ENCODE data around the gene DNAH9. TPM values are rescaled to one million over a fixed set of nuclear protein-coding genes. Genes with fewer than 3 reads are reported as not detected.

DNAH9 gene
- total and polyA plus RNA-seq, 2 of the 8 experiments (the other 6 are each of a cell fraction or from before 2014, with no cell fraction given) = 0.21 to 0.86 TPM

DNA sequence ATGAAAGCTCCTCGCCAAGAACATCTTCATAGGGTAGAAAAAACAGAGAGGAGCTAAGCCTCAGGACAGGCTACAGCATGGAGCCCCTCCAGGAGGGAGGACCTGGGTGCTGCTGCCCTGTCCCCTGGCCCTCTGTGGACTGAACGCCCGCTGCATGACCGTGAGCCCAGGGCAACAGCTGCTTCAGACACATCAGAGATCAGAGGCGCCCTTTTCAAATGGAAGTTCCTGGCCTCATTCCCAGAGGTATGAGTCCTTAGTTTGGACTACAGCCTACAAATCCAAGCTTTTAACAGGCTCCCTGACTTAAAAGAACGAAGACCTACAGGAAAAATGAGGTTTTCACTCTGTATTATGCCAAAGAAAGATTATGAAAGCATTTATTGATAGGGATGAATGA lies 350.5 kb downstream of the DNAH9 start:
- no peak for TF ChIP-seq ASH2L (IDR thresholded peaks at IDR 0.05; ENCODE audit: low read length)
- no peak for TF ChIP-seq CREB1 (IDR thresholded peaks at IDR 0.05)
- TF ChIP-seq CBX8 (IDR thresholded peaks at IDR 0.05; ENCODE audit: borderline replicate concordance, low read depth, low read length) = no peak
- TF ChIP-seq KDM1A (IDR thresholded peaks at IDR 0.05; ENCODE audit: borderline replicate concordance, low read length) = no peak
- no peak for TF ChIP-seq BACH1 (IDR thresholded peaks at IDR 0.05; ENCODE audit: low read length)

More for the DNA sequence above, 350.5 kb downstream of the DNAH9 start:
- Histone ChIP-seq H4K5ac (ENCODE audit: insufficient read length, low read depth, low read length) (no peak overlapping the region), H3K4me3 (ENCODE audit: extremely low read depth in 1 of 4, insufficient read depth in 2 of 4, low read depth in 3 of 4, low read length in 4 of 4) (no peak overlapping the region), H3K27me3 (replicated peaks in 1 of 4; ENCODE audit: control insufficient read depth in 3 of 4, extremely low read depth in 1 of 4, insufficient read depth in 3 of 4, low read length in 3 of 4) (no peaks in the 10 kb centered on the region), H3K9me3 (ENCODE audit: insufficient read depth in 2 of 2, low read depth in 1 of 2, low read length in 1 of 2) (peaks cover 7 to 9% of the 10 kb centered on the region in 2 experiments), H4K91ac (replicated peaks; ENCODE audit: insufficient read length, low read length) (no peak overlapping the region), H3K79me1 (ENCODE audit: low read depth, low read length) (no peaks in the 10 kb centered on the region), H2AK5ac (ENCODE audit: low read depth, low read length) (no peak overlapping the region), H3K4me1 (replicated peaks in 1 of 4; ENCODE audit: control insufficient read depth in 3 of 4, insufficient read depth in 4 of 4, low read length in 3 of 4) (no peaks in the 10 kb centered on the region; a peak in 1 of 7 replicates), H3K4me2 (ENCODE audit: insufficient read depth in 1 of 2, low read depth in 2 of 2, low read length in 2 of 2) (no peak overlapping the region), H3K18ac (ENCODE audit: extremely low read depth, low read length) (no peak overlapping the region), H2BK120ac (replicated peaks; ENCODE audit: low read depth, low read length) (no peak overlapping the region), H3K14ac (ENCODE audit: insufficient read length) (no peak overlapping the region), H3K56ac (replicated peaks; ENCODE audit: insufficient read length, low read depth, low read length) (no peak overlapping the region), H3K79me2 (ENCODE audit: control insufficient read depth in 1 of 2, insufficient read depth in 2 of 2, low read length in 2 of 2) (no peaks in the 10 kb centered on the region), H4K8ac (ENCODE audit: extremely low read depth, insufficient read depth, low read length) (no peak overlapping the region), H2BK12ac (ENCODE audit: low read depth, low read length) (no peak overlapping the region), H2AFZ (ENCODE audit: low read length) (no peak overlapping the region), H3K36me3 (ENCODE audit: control insufficient read depth in 2 of 4, insufficient read depth in 4 of 4, low read length in 3 of 4) (no peaks in the 10 kb centered on the region), H2BK20ac (ENCODE audit: low read length) (no peak overlapping the region), H4K20me1 (replicated peaks in 1 of 2; ENCODE audit: control insufficient read depth in 1 of 2, insufficient read depth in 2 of 2, low read length in 2 of 2) (no peaks in the 10 kb centered on the region), H3K23me2 (ENCODE audit: low read depth, low read length) (no peaks in the 10 kb centered on the region), H2BK15ac (ENCODE audit: low read length) (no peak overlapping the region), H3K23ac (ENCODE audit: insufficient read length) (no peak overlapping the region), H3K27ac (ENCODE audit: low read depth, low read length) (no peak overlapping the region), H2BK5ac (ENCODE audit: low read depth, low read length) (no peak overlapping the region), H3K4ac (replicated peaks; ENCODE audit: insufficient read length, low read depth, low read length) (no peak overlapping the region), H3K9ac (replicated peaks in 1 of 4; ENCODE audit: extremely low read depth in 1 of 4, low read depth in 3 of 4, low read length in 3 of 4) (no peak overlapping the region)
- FAIRE-seq (no peak), DNase-seq (ENCODE audit: low read depth in 1 of 2, low spot score in 2 of 2) (no peak)
- ChIA-PET CTCF (ENCODE audit: partially characterized antibody) (interaction anchor here (0.5 to 10.2 kb wide), 4 partner anchors 13 to 596 kb away, joined by 3 to 62 read pairs (median 3); no protein-coding TSS in a partner anchor), POLR2A (ENCODE audit: partially characterized antibody) (no interaction called here)
- WGBS, 2 experiments (ENCODE audit: extremely low coverage in 1 of 2, insufficient coverage in 1 of 2, insufficient read length in 1 of 2, insufficient replicate concordance in 2 of 2, low coverage in 1 of 2, low lambda C conversion rate in 2 of 2, missing lambda C conversion rate in 1 of 2) = 87% methylated on average over 6 of the region's 6 CpGs; no CpG with 5 or more reads in 1 of the 2 experiments

Measured in H1 (cell line).